GM12892 (cell line): ENCODE data around the gene CISTR.

ENCODE experiments used
- POLR2A ChIP-seq: IDR thresholded peaks from 2 replicates; pipeline ENCODE4 v1.6.1; 2011; ENCODE audit warnings: low read depth, low read length, control low read depth
- POLR2AphosphoS5 ChIP-seq: IDR thresholded peaks from 2 replicates; pipeline ENCODE4 v1.6.1; 2011; ENCODE audit warnings: low read depth, low read length, control low read depth
- TAF1 ChIP-seq: IDR thresholded peaks from 2 replicates; pipeline ENCODE4 v1.6.1; 2011; ENCODE audit warnings: low read depth, mild to moderate bottlenecking, control low read depth, low read length, borderline replicate concordance

- TF ChIP-seq POLR2AphosphoS5 (no peak), POLR2A (no peak), TAF1 (no peak)
Measured at GRCh38 chr12:53710091-53710490, 41.7 kb downstream of the CISTR start.
